ENCODE data around the gene NOCT.

DNA sequence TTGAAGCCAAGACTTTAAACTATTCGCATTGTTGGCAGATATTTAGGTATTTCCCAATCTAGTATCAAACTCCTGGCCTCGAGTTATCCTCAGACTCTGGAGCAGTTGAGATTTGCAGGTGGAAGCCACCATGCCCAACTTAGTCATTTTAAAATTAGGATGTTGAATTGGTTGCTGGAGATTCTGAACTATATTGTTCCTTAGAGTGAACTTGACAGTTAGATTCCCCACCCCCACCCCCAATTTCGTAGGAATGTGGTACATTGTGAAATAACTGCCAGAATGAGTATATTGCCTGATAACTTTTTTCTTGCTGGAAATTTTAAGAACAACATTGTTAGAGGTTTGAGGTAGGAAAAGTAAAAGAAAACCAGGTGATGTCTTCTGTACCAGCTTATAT lies 2.3 kb downstream of the NOCT start:
- TF ChIP-seq CTCF (IDR thresholded peaks at IDR 0.05; ENCODE audit: borderline replicate concordance, extremely low read depth, low read length, poor library complexity, severe bottlenecking) (no peak), EZH2 (IDR thresholded peaks at IDR 0.05; ENCODE audit: borderline replicate concordance, low read depth, low read length, severe bottlenecking) (no peak)

All from DND-41 (cell line).